ENCODE measurements around the gene SERINC2. TPM values are rescaled to one million over a fixed set of nuclear protein-coding genes. Genes with fewer than 3 reads are reported as not detected.

SERINC2 gene
- total and polyA plus RNA-seq, 9 of the 15 experiments (the other 6 are each of a cell fraction or from before 2014, with no cell fraction given): 0.07 to 1.2 (median 0.70) TPM; not detected in 2

- H3K4me1 ChIP-seq (replicated peaks in 1 of 2; ENCODE audit: control insufficient read depth in 2 of 2, insufficient read depth in 2 of 2, low read length in 2 of 2): peaks cover 8 to 19% of the 10 kb centered on the region in 2 experiments
These were observed 38.4 kb upstream of the SERINC2 start for GRCh38 chr1:31374511-31375196.

More at GRCh38 chr1:31374511-31375196, 38.4 kb upstream of the SERINC2 start:
- ATAC-seq: no peak
- H3K9ac ChIP-seq (ENCODE audit: insufficient read depth in 1 of 2, low read depth in 2 of 2, low read length in 2 of 2): no peak overlapping the region
- H3K4me3 ChIP-seq: no peak overlapping the region
- in situ Hi-C loops (cut with MboI) (no loop called here), intact Hi-C loops (cut with micrococcal nuclease) (no loop called here)
- ChIA-PET CTCF (ENCODE audit: low intra/inter-chr PET ratio) (no interaction called here), POLR2A (interaction anchor here (0.6 to 2.1 kb wide), 3 partner anchors 11 to 174 kb away, joined by 3 to 6 read pairs (median 3); no protein-coding TSS in a partner anchor)
- H3K9me3 ChIP-seq (replicated peaks; ENCODE audit: control insufficient read depth, insufficient read depth, low read depth, low read length): no peaks in the 10 kb centered on the region
- H3K9me1 ChIP-seq (ENCODE audit: control insufficient read depth, insufficient read depth, low read length): no peaks in the 10 kb centered on the region
- H3K27me3 ChIP-seq (ENCODE audit: control insufficient read depth in 2 of 2, insufficient read depth in 2 of 2, low read length in 2 of 2): no peaks in the 10 kb centered on the region; a peak in 1 of 5 replicates
- WGBS (ENCODE audit: insufficient coverage, low coverage, missing lambda C conversion rate): 79% methylated on average over 7 of the region's 7 CpGs
- no peaks in the 10 kb centered on the region for H3K36me3 ChIP-seq (ENCODE audit: control insufficient read depth, insufficient read depth, low read length)
- no peak overlapping the region for H3K27ac ChIP-seq (ENCODE audit: extremely low read depth, low read depth, low read length)
- H4K20me1 ChIP-seq (replicated peaks; ENCODE audit: control insufficient read depth, insufficient read depth, low read length): no peaks in the 10 kb centered on the region
- H2AFZ ChIP-seq (ENCODE audit: low read depth, low read length): no peak overlapping the region
- BruUV-seq (replicated peaks): no TSS peak
- H3K79me2 ChIP-seq (ENCODE audit: control insufficient read depth, insufficient read depth, low read length): no peaks in the 10 kb centered on the region
- DNase-seq (ENCODE audit: extremely low read depth in 1 of 4, low spot score in 3 of 4): no peak
- H3K4me2 ChIP-seq (ENCODE audit: insufficient read depth, low read length): no peak overlapping the region
- FAIRE-seq: no peak
- no peak for TF ChIP-seq ZC3H4 (CRISPR knock-in tag; IDR thresholded peaks at IDR 0.05; ENCODE audit: borderline replicate concordance)
- no peak for TF ChIP-seq ZNF764 (CRISPR knock-in tag; IDR thresholded peaks at IDR 0.05; ENCODE audit: low read depth)
- no peak for TF ChIP-seq ZNF224 (CRISPR knock-in tag; IDR thresholded peaks at IDR 0.05)
- TF ChIP-seq MITF (IDR thresholded peaks at IDR 0.05): no peak
- no peak for TF ChIP-seq ZNF431 (CRISPR knock-in tag; IDR thresholded peaks at IDR 0.05)
- TF ChIP-seq, protein P1, sequence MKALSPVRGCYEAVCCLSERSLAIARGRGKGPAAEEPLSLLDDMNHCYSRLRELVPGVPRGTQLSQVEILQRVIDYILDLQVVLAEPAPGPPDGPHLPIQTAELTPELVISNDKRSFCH (CRISPR knock-in tag; IDR thresholded peaks at IDR 0.05): no peak
- TF ChIP-seq, protein P1 (tag; IDR thresholded peaks at IDR 0.05): no peak
- no peak for TF ChIP-seq ZNF699 (CRISPR knock-in tag; IDR thresholded peaks at IDR 0.05; ENCODE audit: insufficient replicate concordance)
- no peak for TF ChIP-seq GTF2F1 (IDR thresholded peaks at IDR 0.05; ENCODE audit: low read depth, low read length)
- TF ChIP-seq, protein P2, sequence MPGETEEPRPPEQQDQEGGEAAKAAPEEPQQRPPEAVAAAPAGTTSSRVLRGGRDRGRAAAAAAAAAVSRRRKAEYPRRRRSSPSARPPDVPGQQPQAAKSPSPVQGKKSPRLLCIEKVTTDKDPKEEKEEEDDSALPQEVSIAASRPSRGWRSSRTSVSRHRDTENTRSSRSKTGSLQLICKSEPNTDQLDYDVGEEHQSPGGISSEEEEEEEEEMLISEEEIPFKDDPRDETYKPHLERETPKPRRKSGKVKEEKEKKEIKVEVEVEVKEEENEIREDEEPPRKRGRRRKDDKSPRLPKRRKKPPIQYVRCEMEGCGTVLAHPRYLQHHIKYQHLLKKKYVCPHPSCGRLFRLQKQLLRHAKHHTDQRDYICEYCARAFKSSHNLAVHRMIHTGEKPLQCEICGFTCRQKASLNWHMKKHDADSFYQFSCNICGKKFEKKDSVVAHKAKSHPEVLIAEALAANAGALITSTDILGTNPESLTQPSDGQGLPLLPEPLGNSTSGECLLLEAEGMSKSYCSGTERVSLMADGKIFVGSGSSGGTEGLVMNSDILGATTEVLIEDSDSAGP (CRISPR knock-in tag; IDR thresholded peaks at IDR 0.05): no peak
- no peak for TF ChIP-seq CHD1 (IDR thresholded peaks at IDR 0.05; ENCODE audit: low read length)

Data from K562 (cell line).